Measurements from ENCODE around the gene LDB2.

Gene LDB2

DNA sequence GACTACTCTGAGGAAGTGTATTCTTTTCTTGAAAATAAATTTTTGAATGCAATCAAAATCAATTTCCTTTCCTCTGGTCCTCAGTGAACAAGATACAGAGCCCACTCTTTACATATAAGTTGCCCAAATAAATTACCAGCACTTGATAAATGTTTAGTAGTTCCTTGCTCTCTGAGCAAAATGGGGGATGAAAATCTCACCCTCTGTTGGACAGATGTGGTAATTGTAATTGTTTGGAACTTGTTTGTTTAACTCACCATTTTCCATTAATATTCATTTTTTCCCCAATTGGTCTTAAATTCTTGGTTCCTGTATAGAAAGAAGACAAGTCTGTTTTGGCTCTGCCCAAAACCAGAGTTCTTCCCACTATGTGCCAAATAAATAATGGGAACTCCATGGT, 146.3 kb downstream of the LDB2 start:
- DNase-seq, result no peak

DNA sequence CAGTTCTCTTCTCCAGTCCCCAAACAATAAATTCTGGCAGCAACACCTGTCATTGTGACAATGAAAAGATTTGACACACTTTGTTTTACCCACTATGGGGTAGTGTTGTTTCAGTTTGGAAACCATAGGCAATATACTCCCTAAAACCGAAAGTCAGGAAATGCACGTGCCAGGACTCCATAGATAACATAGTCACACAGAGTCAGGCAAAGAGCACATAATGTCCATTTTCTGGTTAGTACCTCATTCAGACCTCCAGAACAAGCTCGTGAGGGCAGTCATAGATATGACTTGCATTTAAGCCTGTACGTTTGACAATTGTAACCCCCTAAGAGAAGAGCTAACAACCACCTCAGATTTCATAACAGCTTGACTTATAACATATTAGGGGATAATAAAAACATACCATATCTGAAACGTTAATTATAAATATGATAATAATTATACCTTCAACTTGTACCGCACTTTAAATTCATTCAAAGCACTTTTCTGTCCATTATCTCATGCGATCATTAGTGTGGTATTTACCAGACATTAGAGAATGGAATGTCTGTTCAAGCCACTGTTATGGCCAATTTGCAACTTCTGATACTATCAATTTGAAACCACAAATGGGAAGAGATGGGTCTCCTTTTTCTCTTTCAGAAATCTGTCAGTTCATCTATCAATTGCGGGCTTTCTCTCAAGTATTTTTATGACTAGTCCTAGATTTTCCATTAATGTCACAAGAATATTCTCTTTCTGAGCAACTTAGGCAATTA, 147.4 kb downstream of the LDB2 start:
- DNase-seq, result no peak

DNA sequence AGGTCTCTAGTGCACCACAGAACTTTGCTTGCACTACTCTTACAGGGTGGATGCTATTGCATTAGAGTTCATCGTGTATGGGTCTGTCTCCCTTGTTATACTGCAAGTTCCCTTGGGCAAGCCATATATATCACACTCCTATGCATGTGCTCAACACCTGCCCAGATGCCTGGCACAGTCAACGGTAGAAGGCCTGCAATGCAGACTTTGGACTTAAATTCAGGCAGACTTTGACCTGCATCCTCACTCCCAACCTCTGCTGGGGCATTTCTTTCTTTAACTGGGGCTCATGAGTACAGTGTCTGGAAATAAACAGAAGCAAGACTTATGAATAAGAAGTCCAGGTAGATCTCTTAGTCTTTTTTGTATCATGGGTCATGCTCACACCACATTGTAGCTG, 148.2 kb downstream of the LDB2 start:
- no peak for DNase-seq

DNA sequence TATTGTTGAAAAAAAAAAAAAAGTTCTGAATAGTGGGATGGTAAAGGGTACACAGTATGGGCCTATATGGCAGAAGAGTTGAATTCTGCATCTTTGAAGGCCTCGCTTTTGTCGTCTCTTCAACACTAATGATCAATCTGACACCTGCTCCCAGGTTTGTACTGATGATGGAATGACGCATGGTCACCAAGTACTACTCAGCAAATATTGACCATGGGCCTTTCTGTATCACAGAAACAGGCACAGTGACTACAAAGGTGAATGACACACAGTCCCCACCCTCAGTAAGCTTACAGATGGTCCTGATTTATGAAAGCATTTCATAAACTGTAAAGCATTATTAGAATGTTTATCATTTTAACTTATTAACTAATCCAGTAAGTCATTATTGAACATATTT, 152.6 kb downstream of the LDB2 start:
- DNase-seq, result no peak

DNA sequence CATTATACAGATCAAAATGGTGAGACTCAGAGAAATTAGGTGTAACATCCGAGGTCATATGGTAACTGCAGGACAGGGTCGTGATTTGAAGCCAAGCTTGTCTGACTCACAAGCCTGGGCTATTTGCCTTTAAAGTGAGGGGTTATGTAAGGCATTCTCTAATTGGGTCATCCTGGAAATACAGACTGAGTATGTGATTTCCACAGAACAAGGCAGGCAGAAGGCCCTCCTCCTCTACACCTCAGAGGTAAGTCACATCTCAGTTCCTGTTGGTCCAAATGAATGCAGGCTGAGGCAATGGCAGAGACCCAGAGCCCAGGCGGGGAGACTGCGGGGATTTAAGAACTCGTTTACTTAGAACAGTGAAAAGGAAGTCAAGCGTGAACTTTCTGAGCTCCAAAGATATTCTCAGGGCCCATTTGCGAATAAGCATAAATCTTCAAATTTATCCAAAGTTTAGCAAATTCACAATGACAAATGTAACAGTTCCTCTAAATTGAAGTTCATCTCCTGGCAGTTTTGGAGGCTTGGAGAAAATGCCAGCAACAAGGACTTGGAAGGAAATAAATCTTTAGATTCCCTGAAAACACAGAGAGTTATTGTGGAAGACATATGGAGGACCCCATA, 153.3 kb downstream of the LDB2 start:
- DNase-seq, result no peak

DNA sequence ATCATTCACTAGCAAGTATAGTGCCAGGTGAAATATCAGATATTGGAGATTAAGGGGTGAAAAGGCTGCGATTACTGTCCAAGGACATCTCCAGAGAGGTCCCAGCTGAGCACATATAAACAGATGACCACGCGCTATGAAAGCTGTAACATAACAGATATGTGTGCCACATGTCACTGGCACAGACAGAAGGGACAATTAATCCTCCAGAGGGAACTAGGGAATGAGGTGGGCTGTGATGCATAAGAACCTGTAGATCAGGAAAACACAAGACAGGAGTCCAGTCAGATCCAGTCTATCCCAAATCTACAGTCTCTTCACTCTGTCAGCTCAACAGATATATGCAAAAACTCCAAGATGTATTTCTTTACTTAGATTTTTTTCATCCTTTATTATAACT, 157.2 kb downstream of the LDB2 start:
- DNase-seq, result no peak

DNA sequence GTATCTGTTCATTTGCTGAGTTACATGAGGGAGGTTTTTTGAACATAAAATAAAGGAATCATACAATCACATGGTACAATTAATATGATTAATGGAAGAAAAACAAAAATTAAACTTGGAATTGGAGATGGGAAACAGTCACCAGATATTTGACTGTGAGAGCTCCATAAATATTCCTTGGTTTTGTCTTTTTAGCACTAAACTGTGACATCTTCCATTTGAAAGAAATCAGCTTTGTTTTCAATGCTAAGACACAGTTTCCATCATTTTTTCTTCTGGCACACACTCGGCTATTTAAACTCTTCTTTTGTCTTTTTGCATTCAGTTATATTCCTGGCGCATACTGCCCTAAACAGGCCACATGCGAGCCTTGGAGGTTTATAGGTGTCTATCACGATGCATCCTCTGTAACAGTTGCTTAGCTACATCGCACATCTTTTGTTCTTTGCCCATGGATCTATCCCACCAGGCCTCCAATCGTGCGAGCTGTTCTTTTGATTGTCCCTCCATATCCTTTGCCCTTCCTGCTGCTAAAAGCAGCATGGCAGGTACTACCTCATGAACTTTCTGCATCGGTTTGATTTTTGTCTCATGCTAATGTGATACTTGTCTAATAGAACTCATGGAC, 158.3 kb downstream of the LDB2 start:
- no peak for DNase-seq

DNA sequence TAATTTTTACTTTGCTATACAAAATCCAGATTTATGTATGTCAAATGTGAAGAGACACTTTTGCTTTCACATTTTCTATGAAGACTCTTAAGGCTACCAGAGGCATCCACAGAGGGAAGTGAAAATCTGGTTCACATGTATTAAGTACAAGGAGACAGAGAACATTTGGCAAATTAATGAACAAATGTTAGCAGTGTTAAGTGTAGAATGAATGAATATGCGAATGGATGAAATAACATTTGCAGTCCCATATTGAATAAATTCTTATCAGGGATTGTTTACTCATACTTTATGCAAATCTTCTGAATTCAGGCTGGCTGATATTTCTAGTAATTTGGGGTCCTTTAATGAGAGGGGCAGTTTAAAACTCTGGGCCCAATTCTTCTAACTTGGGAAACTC, 159.9 kb downstream of the LDB2 start:
- no peak for DNase-seq

DNA sequence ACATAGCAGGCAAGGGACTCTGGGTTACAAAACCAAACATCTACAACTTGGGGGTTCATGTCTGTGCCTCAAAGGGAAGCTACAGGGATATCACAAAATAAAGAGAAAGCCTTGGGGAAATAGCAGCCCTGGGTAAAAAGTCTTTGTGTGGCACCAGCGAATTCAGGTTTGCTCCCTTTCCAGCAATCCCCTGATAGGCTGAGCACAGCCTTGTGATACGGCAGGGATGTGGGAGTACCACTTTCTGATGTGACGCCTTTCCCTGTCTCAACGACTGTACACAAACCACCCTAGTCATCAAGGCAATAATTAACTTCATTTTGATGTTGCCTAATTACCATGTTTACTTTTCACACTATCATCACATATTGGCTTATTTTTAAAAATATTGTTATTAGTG, 164.9 kb downstream of the LDB2 start:
- no peak for DNase-seq

DNA sequence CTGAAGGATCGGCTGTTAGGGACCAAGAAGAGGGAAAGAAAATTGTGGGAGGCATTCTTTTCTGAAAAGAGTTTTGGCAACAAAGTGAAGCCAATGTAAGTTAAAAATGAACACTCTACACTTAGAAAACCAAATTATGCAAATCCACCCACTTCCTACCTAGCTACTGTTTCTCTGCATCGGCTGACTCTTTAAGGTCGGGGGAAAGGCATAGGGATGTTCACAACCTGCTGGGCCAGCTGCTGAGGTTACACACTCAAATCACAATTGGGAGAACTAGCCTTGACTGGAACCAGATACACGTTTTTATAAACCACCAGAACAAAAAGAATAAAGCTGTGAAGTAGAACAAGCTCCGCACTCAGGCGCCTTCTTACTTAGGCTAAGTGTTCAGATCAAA, 165.7 kb downstream of the LDB2 start:
- DNase-seq, result no peak

DNA sequence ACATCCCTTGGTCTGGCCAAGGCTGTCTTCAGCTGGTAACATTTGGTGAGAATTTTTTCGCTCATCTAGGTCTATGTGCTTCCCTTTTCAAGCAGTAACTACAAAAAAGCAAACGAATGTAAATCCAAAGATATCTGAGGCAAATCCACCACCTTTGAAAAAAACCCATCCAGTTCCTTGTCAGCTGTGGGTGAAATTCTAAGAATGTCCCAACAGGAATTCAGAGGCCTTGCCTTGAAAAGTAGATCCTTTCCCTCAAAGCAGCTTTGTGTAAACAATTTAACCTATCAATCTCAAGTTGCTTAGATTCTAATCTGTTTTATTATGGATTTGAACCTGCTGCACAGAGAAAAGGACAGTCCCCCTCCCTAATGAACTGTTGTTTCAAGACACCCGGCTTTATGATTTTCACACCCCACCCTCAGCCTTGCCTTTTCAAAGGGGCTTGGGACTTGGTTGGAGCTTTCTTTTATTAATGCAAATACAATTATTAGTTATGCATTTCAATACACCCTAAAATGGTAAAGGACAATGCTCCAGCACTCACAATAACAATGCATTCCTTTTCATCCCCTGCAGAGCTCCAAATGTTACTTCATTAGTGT, 166.6 kb downstream of the LDB2 start:
- no peak for DNase-seq

DNA sequence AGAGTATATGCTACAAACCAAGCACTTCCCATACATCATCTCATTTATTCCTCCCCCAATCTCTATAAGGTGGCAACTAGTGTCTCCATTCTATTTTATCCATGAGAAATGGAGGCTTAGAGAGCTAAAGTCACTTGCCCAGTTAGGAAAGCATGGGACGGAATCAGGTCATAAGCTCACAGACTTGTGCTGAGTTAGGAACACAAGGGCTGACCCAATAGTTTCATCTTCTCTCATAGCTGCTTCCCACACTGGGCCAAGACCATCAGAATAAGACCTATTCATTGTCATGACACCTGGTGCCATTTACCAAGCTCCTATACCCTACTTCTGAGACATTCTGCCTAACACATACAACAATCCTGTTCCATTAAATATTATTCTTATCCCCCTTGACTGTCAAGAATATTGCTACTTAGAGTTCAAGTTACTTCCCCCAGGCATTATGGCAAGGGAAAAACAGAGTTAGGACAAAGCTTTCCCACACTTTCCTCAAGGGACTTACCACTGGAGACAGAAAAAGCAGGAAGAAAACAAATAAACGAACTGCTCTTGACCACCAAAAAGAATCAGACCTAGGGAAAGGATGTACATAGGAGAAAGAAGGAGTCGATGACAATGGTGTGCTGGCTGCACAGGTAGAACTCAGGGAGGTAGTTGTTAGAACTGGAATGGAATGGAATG, 167.8 kb downstream of the LDB2 start:
- no peak for DNase-seq

DNA sequence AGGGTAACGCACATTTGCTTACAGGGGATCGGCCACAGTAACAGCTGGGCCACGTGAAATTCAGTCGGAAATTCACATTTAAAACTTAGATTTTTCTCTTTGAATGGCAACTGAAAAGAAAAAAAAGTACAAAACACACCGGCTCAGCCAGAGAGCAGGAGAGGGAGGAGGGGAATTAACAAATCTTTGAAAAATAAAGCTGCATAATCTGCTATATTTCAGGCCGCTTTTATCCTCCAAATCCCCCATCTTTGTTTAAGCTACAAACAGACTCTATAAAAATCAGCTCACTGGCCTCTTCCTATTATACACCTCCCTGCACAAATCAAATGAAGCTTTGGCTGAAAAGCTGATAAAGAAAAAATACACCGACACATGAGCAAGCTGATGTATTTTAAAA, 169.1 kb downstream of the LDB2 start:
- no peak for DNase-seq

DNA sequence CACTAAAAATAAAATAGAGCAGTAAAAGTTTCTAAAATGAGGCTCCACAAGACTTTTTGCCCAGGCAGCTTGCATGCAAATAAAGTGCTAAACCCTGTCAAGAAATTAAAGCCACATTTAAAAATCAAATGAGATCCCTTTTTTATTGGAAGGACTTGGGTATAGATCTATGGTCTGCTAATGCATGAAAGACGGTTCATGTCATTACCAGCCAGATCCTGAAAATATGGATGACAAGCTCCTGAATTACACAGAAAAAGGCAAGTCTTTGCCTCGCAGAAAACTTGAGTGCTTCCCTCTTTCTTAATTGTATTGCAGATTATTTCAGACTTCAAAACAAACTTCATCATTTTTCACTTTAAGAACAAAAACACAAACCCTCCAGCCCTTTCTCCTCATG, 169.6 kb downstream of the LDB2 start:
- DNase-seq, result no peak

DNA sequence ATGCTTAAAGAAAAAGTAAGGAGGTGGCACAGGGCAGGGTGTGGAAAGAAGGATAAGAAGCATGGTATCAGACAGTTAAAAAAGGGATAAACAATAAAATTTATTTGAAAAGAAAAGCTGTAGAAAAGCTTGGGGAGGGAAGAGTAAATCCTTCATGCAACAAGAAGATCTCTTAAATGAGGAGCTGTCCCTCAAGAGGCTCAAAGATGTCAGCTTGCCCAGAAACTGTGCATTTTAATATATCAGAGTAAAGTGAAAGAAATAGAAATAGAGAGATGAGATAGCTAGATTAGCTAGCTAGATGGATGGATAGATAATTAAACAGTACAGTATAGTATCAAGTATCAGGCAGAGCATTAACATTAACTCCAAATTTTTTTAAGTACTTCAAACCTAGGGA, 170.3 kb downstream of the LDB2 start:
- no peak for DNase-seq

DNA sequence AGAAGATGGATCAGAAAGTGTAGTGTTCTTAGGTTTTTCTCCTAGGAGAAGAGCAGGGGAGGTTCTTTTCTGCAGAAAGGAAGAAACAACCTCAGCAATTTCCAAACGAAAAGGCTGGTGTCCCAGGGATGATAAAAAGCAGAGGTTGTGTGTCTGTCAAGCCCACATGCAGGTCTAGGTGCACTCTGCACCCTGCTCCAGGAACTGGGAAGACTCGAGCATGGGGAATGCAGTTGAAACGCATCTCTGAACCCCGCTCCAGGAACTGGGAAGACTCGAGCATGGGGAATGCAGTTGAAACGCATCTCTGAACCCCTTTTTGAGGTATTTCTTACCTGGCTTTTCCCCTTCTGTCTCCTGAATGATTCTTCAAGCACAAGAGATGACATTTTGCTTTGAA, 171.2 kb downstream of the LDB2 start:
- no peak for DNase-seq

DNA sequence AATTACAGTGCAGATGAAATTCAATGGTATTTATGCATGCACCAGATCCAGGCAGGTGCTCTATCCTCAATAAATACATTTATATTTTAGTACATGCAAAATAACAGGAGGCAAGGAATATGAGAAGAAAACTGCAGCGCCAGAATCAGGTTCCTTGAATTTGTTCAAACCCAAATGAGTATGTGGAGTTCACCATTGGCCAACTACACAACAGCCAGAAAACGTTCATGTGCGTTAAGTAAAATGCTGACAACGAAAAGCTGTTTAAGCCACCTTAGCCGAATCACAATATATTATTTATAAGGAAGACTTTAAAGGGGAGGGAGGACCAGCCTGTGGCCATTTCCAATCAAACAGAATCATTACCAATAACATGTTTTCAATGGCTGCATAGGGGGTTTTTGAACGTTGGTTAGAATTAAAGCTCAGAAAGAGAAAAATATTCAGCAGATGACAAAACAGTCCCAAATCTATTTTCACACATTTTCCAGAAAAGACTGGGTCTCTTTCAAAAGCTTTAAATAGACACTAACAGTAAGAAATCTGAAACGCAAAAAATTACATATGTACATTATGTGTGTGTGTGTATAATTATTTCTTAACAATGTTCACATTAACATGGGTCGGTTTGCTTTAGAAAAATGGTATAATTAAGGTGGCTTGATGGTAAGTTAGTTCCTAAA, 171.9 kb downstream of the LDB2 start:
- no peak for DNase-seq

DNA sequence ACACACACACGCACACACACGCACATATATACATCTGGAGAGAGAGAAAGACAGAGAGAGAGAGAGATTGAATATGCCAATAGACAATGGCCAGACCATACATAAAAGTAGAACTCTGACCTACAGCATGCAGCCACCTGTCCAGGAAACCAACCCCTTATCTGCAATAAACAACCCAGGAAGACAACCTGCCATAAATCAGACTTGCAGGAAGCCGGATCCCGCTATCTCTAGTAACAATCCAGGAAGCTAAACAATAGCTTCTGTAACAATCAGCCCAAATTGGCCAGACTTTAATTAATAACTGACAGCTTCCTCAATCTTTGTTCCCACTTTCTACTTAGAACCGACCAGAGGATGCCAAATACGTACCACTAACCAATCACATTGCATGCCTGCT, 173.2 kb downstream of the LDB2 start:
- DNase-seq, result no peak

DNA sequence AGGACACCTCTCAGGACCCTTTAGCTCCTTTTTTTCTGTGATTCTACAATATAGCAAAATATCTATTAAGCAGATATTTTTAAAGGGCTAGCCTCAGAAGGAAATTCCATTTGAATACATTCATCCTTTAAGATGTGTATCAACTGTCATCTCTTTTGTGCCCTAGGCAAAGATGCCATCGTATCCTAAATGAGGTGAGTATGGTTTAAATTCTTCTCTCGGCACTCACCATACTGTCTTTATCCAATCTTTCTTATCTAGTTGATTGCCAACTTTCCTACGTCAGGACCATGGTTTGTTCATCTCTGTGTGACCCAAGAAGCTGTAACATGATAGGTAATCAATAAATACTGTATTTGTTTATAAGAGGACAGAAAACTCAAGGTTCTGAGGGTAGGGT, 176.0 kb downstream of the LDB2 start:
- no peak for DNase-seq

DNA sequence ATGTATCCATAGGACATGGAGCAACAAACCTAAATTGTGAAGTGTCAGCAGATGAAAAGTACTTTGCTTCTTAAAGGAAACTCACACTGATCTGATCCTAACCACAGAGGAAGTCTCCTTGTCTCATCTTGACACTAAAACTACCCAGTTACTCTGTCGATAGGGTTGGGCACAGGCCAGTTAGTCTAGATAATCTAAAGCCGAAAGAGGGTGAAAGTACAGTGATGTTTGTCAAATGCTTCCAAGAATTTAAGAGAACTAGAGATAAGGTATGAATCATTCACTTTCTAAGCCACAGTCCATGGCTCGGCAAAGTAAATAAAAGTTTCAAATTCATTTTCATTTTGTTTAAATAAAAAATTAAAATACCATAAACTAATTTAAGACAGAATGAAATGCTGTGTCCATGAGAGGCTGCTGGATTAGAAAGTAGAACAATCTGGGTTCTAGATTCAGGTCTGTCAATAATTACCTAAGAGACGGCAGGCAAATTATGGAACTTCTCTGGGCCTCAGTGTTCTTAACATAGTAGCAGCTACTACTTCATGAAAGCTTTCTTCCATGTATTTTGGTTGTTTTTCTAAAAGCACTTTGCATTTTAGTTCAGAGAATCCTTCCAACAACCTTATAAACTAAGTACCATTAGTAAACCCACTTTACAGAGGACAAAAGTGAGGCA, 176.7 kb downstream of the LDB2 start:
- no peak for DNase-seq

DNA sequence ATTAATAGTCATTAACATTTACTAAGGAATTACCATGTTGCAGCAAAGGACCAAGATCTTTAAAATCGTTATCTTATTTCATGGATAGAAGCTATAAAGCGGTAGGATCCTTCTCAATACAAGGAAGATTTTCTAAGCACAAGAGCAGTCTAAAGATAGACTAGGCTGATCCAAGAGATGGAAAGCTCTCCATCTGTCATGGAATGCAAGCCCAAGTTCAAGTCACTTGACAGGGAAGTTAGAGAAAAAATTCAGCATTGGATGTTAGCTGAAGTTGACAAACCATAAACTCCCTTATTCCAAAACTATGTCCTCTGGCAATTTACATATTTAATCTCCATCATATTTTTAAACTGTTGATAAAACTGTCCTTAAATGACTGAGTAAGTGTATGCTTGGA, 177.7 kb downstream of the LDB2 start:
- no peak for DNase-seq

DNA sequence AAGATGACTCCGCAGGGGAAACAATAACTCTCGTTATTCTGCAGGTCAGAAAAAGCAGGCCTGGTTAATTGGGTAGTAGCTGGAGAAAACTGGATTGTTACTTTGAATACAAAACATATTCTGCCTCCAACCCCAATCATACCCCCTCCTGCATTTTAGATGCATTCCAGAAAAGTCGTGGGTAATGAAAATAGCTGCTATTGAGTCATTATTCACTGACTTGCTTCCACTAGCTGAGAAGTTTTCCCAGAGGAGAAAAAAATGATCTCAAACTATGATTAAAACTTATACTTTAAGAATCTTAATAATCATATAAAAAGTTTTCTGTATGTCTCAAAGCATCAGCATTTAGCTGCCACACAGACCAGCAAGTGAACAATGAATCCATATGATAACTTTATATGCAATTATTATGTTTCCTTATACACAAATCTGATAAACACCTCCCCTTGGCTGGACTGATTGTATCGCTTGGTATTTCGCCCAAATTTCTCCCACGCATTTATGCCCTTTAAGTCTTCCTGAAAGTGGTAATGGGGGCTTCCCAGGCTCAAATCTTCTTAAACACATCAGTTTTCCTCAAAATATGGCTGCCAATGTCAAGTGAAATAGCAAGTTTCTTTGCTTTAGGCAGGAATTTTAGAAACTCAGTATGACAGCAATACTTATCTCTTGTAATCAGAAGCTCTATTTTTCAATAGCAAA, 181.0 kb downstream of the LDB2 start:
- DNase-seq, result no peak

All from T-helper 9 cell (primary cell).